Measurements from ENCODE around the gene MED6.

MED6 gene

DNA sequence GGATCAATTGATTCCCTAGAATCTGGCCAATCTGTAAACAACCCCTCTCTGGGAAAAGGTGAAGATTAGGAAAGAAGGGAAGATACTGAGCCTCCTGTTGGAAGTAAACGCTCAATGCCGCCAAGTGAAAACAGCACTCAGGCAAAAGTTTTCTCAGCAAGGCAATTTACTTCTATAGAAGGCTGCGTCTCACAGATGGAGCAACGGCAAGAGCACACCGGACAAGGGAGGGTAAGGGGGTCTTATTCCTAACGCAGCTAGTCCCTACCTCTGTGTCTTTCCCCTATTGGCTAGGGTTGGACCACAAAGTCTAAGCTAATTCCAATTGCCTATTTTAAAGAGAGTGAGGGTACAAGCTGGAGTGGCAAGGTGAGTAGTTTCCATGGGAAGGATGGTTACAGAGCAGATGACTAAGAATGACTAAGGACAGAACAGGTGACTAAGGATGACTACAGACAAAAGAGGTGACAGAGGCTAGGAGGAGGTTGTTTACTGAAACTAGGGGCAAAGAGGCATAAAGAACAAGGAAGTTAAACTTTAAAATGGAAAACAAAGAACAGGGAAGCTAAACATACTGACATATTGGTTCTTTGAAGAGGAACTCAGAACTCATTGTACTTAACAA lies 35.6 kb upstream of the MED6 start:
- Histone ChIP-seq H3K27ac (ENCODE audit: low read length) (no peak overlapping the region), H3K36me3 (ENCODE audit: control insufficient read depth, low read depth, low read length) (no peaks in the 10 kb centered on the region), H3K4me1 (ENCODE audit: control insufficient read depth, low read depth, low read length) (peaks cover 12% of the 10 kb centered on the region), H3K9me3 (ENCODE audit: control insufficient read depth, low read depth, low read length) (no peaks in the 10 kb centered on the region), H3K27me3 (ENCODE audit: control insufficient read depth, insufficient read depth, low read length) (peaks cover 12% of the 10 kb centered on the region), H3K9ac (ENCODE audit: low read length) (no peak overlapping the region), H3K4me3 (ENCODE audit: low read length) (no peak overlapping the region)

- Histone ChIP-seq H3K27me3 (ENCODE audit: control insufficient read depth, insufficient read depth, low read length) (no peaks in the 10 kb centered on the region), H3K27ac (ENCODE audit: low read length) (no peak overlapping the region), H3K4me3 (ENCODE audit: low read length) (no peak overlapping the region), H3K36me3 (ENCODE audit: control insufficient read depth, low read depth, low read length) (no peaks in the 10 kb centered on the region), H3K4me1 (ENCODE audit: control insufficient read depth, low read depth, low read length) (no peaks in the 10 kb centered on the region), H3K9ac (ENCODE audit: low read length) (no peak overlapping the region), H3K9me3 (ENCODE audit: control insufficient read depth, low read depth, low read length) (peaks cover 9% of the 10 kb centered on the region)
Observed at GRCh38 chr14:70631948-70632347, 31.5 kb upstream of the MED6 start.

DNA sequence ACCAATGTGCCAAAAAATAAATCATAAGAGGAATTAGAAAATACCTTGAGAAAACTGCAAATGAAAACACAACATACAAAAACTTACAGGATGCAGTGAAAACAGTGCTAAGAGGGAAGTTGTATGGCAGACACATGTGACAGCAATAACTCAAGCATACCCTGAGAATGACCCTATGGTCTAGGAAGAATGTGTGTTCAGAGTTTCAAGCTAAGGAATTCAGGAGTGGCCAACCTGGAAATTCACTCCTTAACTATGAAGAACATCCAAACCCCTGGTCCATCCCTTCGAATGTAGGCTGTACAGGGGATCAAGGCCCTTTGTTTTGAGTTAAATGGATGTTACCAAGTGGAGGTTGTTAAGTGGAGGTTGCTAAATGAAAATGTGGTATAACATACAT lies 24.5 kb upstream of the MED6 start:
- Histone ChIP-seq H3K9ac (ENCODE audit: low read length) (no peak overlapping the region), H3K27ac (ENCODE audit: low read length) (no peak overlapping the region), H3K27me3 (ENCODE audit: control insufficient read depth, insufficient read depth, low read length) (no peaks in the 10 kb centered on the region), H3K4me3 (ENCODE audit: low read length) (no peak overlapping the region), H3K4me1 (ENCODE audit: control insufficient read depth, low read depth, low read length) (no peaks in the 10 kb centered on the region), H3K9me3 (ENCODE audit: control insufficient read depth, low read depth, low read length) (peaks cover 19% of the 10 kb centered on the region), H3K36me3 (ENCODE audit: control insufficient read depth, low read depth, low read length) (no peaks in the 10 kb centered on the region)

DNA sequence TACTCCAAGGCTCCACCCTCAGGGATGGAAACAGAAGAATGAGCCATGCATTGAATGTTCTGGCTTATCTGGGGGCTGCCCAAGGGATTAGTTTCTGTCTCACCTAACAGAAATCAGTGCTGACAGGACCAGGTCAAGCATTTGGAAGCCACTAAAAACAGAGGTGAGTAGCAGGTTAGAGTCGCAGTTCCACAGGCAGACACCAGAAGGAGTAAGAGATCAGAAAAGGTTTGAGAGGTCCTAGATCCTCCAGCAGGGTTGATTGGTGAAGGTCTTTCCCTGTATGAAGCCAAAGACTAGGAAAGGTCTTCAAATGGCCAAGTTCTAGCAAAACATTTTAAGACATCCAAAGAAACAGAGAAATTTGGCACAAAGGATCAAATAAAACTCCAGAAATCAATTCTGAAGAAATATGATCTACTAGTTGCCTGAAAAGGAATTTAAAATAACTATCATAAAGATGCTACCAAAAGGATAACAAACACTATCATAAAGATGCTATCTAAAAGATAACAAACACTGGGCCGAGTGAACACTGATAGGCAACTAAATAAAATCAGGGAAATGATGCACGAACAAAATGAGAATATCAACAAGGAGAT lies 21.8 kb upstream of the MED6 start:
- no peaks in the 10 kb centered on the region for H3K36me3 ChIP-seq (ENCODE audit: control insufficient read depth, low read depth, low read length)
- no peaks in the 10 kb centered on the region for H3K27me3 ChIP-seq (ENCODE audit: control insufficient read depth, insufficient read depth, low read length)
- H3K27ac ChIP-seq (ENCODE audit: low read length) = no peak overlapping the region
- no peak overlapping the region for H3K9ac ChIP-seq (ENCODE audit: low read length)
- H3K9me3 ChIP-seq (ENCODE audit: control insufficient read depth, low read depth, low read length) = peaks cover 11% of the 10 kb centered on the region
- no peaks in the 10 kb centered on the region for H3K4me1 ChIP-seq (ENCODE audit: control insufficient read depth, low read depth, low read length)
- no peak overlapping the region for H3K4me3 ChIP-seq (ENCODE audit: low read length)

GRCh38 chr14:70619708-70620107 lies 19.3 kb upstream of the MED6 start:
- Histone ChIP-seq H3K9me3 (ENCODE audit: control insufficient read depth, low read depth, low read length) (no peaks in the 10 kb centered on the region), H3K4me3 (ENCODE audit: low read length) (no peak overlapping the region), H3K27me3 (ENCODE audit: control insufficient read depth, insufficient read depth, low read length) (no peaks in the 10 kb centered on the region), H3K9ac (ENCODE audit: low read length) (no peak overlapping the region), H3K36me3 (ENCODE audit: control insufficient read depth, low read depth, low read length) (no peaks in the 10 kb centered on the region), H3K4me1 (ENCODE audit: control insufficient read depth, low read depth, low read length) (no peaks in the 10 kb centered on the region), H3K27ac (ENCODE audit: low read length) (no peak overlapping the region)

- Histone ChIP-seq H3K4me3 (ENCODE audit: low read length) (no peak overlapping the region), H3K27ac (ENCODE audit: low read length) (no peak overlapping the region), H3K36me3 (ENCODE audit: control insufficient read depth, low read depth, low read length) (no peaks in the 10 kb centered on the region)
Observed at GRCh38 chr14:70618314-70618713, 17.9 kb upstream of the MED6 start.

DNA sequence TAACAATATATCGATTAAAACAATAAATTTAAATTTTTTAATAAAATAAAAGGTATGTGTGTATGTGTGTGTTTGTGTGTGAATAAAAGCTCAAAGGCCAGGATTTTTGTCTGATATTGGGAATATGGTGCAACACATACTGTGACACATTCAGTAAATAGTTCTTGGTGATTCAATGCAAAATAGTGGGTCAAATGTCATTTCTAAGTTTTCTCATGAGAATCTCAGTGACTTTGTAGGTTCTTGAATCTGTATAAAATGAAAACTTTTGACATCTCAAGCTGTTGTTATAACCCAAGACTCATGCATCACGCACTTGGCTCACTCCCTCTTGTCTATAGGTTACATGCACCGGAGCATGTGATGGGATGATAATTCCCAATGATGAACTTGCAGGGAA lies 16.2 kb upstream of the MED6 start:
- no peaks in the 10 kb centered on the region for H3K4me1 ChIP-seq (ENCODE audit: control insufficient read depth, low read depth, low read length)
- H3K36me3 ChIP-seq (ENCODE audit: control insufficient read depth, low read depth, low read length) = no peaks in the 10 kb centered on the region
- H3K27me3 ChIP-seq (ENCODE audit: control insufficient read depth, insufficient read depth, low read length) = no peaks in the 10 kb centered on the region
- no peak overlapping the region for H3K27ac ChIP-seq (ENCODE audit: low read length)
- no peak overlapping the region for H3K4me3 ChIP-seq (ENCODE audit: low read length)
- no peaks in the 10 kb centered on the region for H3K9me3 ChIP-seq (ENCODE audit: control insufficient read depth, low read depth, low read length)
- H3K9ac ChIP-seq (ENCODE audit: low read length) = no peak overlapping the region

More at GRCh38 chr14:70618314-70618713, 17.9 kb upstream of the MED6 start:
- H3K27me3 ChIP-seq (ENCODE audit: control insufficient read depth, insufficient read depth, low read length) = no peaks in the 10 kb centered on the region
- H3K9me3 ChIP-seq (ENCODE audit: control insufficient read depth, low read depth, low read length) = no peaks in the 10 kb centered on the region
- no peaks in the 10 kb centered on the region for H3K4me1 ChIP-seq (ENCODE audit: control insufficient read depth, low read depth, low read length)
- H3K9ac ChIP-seq (ENCODE audit: low read length) = no peak overlapping the region

DNA sequence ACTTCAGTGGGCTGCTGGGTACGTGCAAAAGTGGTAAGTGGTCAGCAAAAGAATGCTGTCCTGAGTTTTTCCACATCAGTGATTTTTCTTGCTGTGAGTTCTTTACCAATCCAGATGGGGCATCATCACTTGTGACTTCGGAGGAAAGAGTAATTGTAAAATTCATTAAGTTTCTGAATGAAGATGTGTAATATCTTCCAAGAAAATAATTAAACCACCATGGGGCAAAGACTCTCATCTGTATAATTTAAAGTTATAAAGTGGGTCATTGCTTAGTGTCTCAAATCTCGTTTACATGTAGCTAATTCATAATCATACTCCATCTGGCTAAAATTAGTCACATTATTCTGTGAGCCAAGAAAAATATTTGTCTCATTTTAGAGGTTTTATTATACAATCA lies 10.8 kb upstream of the MED6 start:
- H3K9ac ChIP-seq (ENCODE audit: low read length) = no peak overlapping the region
- no peaks in the 10 kb centered on the region for H3K9me3 ChIP-seq (ENCODE audit: control insufficient read depth, low read depth, low read length)
- H3K27me3 ChIP-seq (ENCODE audit: control insufficient read depth, insufficient read depth, low read length) = no peaks in the 10 kb centered on the region
- no peak overlapping the region for H3K4me3 ChIP-seq (ENCODE audit: low read length)
- H3K36me3 ChIP-seq (ENCODE audit: control insufficient read depth, low read depth, low read length) = no peaks in the 10 kb centered on the region
- H3K27ac ChIP-seq (ENCODE audit: low read length) = no peak overlapping the region
- H3K4me1 ChIP-seq (ENCODE audit: control insufficient read depth, low read depth, low read length) = no peaks in the 10 kb centered on the region

DNA sequence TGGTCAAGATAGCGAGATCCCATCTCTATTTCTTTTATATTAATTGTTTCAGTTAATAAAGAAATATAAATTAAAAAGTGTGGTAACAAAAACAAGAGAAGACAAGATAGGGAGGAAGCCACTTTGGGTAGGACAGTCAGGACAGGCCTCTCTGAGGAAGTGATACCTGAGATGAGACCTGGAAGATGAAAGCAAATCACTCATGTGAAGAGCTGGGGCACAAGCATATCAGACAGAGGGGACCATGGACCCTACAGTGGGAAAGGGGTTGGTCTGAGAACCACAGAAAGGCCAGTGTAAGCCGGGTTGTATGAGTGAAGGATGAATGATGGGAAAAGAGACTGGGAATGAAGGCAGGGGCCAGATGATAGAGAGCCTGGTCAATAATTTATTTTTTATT lies 1.8 kb upstream of the MED6 start:
- Histone ChIP-seq H3K27me3 (ENCODE audit: control insufficient read depth, insufficient read depth, low read length) (no peaks in the 10 kb centered on the region), H3K4me3 (ENCODE audit: low read length) (no peak overlapping the region), H3K27ac (ENCODE audit: low read length) (no peak overlapping the region), H3K9ac (ENCODE audit: low read length) (no peak overlapping the region), H3K4me1 (ENCODE audit: control insufficient read depth, low read depth, low read length) (peaks cover 5% of the 10 kb centered on the region), H3K36me3 (ENCODE audit: control insufficient read depth, low read depth, low read length) (no peaks in the 10 kb centered on the region), H3K9me3 (ENCODE audit: control insufficient read depth, low read depth, low read length) (no peaks in the 10 kb centered on the region)

- peak overlapping the region; percentile 78 for H3K4me3 ChIP-seq (ENCODE audit: low read length)
- peaks cover 5% of the 10 kb centered on the region for H3K4me1 ChIP-seq (ENCODE audit: control insufficient read depth, low read depth, low read length)
- peak overlapping the region; percentile 59 for H3K9ac ChIP-seq (ENCODE audit: low read length)
- no peaks in the 10 kb centered on the region for H3K9me3 ChIP-seq (ENCODE audit: control insufficient read depth, low read depth, low read length)
- H3K27ac ChIP-seq (ENCODE audit: low read length) = peak overlapping the region; percentile 72
- H3K27me3 ChIP-seq (ENCODE audit: control insufficient read depth, insufficient read depth, low read length) = no peaks in the 10 kb centered on the region
- H3K36me3 ChIP-seq (ENCODE audit: control insufficient read depth, low read depth, low read length) = peaks cover 3% of the 10 kb centered on the region
Observed at GRCh38 chr14:70601162-70601561, 707 bp upstream of the MED6 start.

DNA sequence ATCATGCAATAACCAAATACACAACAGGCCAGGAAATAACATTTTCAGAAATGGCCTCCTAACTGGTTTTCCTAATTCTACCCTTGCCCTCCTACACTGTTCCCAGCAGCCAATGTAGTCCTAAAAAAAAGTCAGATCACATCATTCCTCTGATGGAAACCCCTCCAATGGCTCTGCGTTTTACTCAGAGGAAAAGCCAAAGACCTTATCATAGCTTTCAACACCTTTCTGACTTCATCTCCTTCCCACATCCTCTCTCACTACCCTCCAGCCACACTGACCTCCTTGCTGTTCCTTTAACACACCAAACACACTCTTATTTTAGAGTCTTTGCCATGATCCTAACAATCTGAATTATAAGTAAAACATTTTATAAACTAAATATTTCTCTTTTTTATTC lies 1.1 kb downstream of the MED6 start:
- Histone ChIP-seq H3K4me3 (ENCODE audit: low read length) (peak overlapping the region; percentile 96), H3K27ac (ENCODE audit: low read length) (no peak overlapping the region), H3K36me3 (ENCODE audit: control insufficient read depth, low read depth, low read length) (peaks cover 21% of the 10 kb centered on the region), H3K4me1 (ENCODE audit: control insufficient read depth, low read depth, low read length) (peaks cover 5% of the 10 kb centered on the region), H3K9me3 (ENCODE audit: control insufficient read depth, low read depth, low read length) (no peaks in the 10 kb centered on the region), H3K27me3 (ENCODE audit: control insufficient read depth, insufficient read depth, low read length) (no peaks in the 10 kb centered on the region), H3K9ac (ENCODE audit: low read length) (no peak overlapping the region)

DNA sequence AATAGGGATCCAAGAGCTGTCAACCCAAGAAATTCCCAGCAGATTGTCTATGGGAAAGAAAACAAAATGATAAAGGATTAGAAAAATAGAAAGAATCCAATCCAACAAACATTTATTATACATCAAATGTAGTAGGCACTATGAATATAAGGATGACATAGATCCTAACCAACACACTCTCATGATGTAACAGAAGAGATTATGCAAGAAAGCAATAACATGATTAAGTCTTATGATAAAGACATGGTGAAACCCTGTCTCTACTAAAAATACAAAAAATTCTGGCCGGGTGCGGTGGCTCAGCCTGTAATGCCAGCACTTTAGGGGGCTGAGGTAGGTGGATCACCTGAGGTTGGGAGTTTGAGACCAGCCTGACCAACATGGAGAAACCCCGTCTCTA lies 2.7 kb downstream of the MED6 start:
- Histone ChIP-seq H3K27me3 (ENCODE audit: control insufficient read depth, insufficient read depth, low read length) (no peaks in the 10 kb centered on the region), H3K4me1 (ENCODE audit: control insufficient read depth, low read depth, low read length) (peaks cover 5% of the 10 kb centered on the region), H3K27ac (ENCODE audit: low read length) (no peak overlapping the region), H3K36me3 (ENCODE audit: control insufficient read depth, low read depth, low read length) (peaks cover 38% of the 10 kb centered on the region), H3K9me3 (ENCODE audit: control insufficient read depth, low read depth, low read length) (no peaks in the 10 kb centered on the region), H3K4me3 (ENCODE audit: low read length) (no peak overlapping the region), H3K9ac (ENCODE audit: low read length) (no peak overlapping the region)

Data from iPS-18a (cell line).